ENCODE data around the gene GOLGA6B.
A peak's percentile ranks its signal among the peaks of the same experiment; 100 is the strongest.
"Not testable (repeated sequence)": the region's sequence is repeated elsewhere in the genome, so short reads cannot be mapped to it uniquely, and the experiment has no call there.

The GOLGA6B gene

GRCh38 chr15:72665706-72666105 lies 11.2 kb downstream of the GOLGA6B start:
- DNase-seq (ENCODE audit: low read depth in 2 of 2): not testable (repeated sequence)

GRCh38 chr15:72669803-72670202 lies 15.3 kb downstream of the GOLGA6B start:
- DNase-seq (ENCODE audit: low read depth in 2 of 2): not testable (repeated sequence)

- DNase-seq (ENCODE audit: low read depth in 2 of 2): not testable (repeated sequence)
These were observed 16.3 kb downstream of the GOLGA6B start for GRCh38 chr15:72670656-72671352.

- DNase-seq (ENCODE audit: low read depth in 2 of 2): no peak
These were observed 17.0 kb downstream of the GOLGA6B start for GRCh38 chr15:72671525-72671924.

GRCh38 chr15:72676838-72677237 lies 22.3 kb downstream of the GOLGA6B start:
- no peak for DNase-seq (ENCODE audit: low read depth in 2 of 2)

GRCh38 chr15:72680931-72681330 lies 26.4 kb downstream of the GOLGA6B start:
- no peak for DNase-seq (ENCODE audit: low read depth in 2 of 2)

GRCh38 chr15:72682772-72683171 lies 28.3 kb downstream of the GOLGA6B start:
- DNase-seq (ENCODE audit: low read depth in 2 of 2): no peak

GRCh38 chr15:72685301-72685924 lies 30.9 kb downstream of the GOLGA6B start:
- DNase-seq (ENCODE audit: low read depth in 2 of 2): no peak

- DNase-seq (ENCODE audit: low read depth in 2 of 2): peak; percentile 46 to 49
These were observed 31.7 kb downstream of the GOLGA6B start, which contains the start of the genes BBS4 and HIGD2B for GRCh38 chr15:72685925-72686794. TSS of gene BBS4 (plus strand) at chr15:72686207. CDS start at chr15:72686228, 21 bp downstream. TSS of gene HIGD2B (minus strand) at chr15:72686182. CDS start at chr15:72676374, 9,808 bp downstream.

GRCh38 chr15:72688697-72689096 lies 34.2 kb downstream of the GOLGA6B start:
- DNase-seq (ENCODE audit: low read depth in 2 of 2): no peak

GRCh38 chr15:72690938-72691337 lies 36.4 kb downstream of the GOLGA6B start:
- DNase-seq (ENCODE audit: low read depth in 2 of 2): no peak

- no peak for DNase-seq (ENCODE audit: low read depth in 2 of 2)
These were observed 44.4 kb downstream of the GOLGA6B start for GRCh38 chr15:72698938-72699337.

- no peak for DNase-seq (ENCODE audit: low read depth in 2 of 2)
These were observed 45.6 kb downstream of the GOLGA6B start for GRCh38 chr15:72700076-72700475.

GRCh38 chr15:72706266-72706665 lies 51.8 kb downstream of the GOLGA6B start:
- no peak for DNase-seq (ENCODE audit: low read depth in 2 of 2)

- not testable (repeated sequence) for DNase-seq (ENCODE audit: low read depth in 2 of 2)
These were observed 54.2 kb downstream of the GOLGA6B start for GRCh38 chr15:72708551-72709303.

Measured in fibroblast of skin of left biceps (primary cell).